HepG2 (cell line): Measurements from ENCODE around the gene TP73. TPM values are rescaled to one million over a fixed set of nuclear protein-coding genes. Genes with fewer than 3 reads are reported as not detected.

Source experiments
- FOXO1 ChIP-seq: sonication (generic); formaldehyde crosslinking; IDR thresholded peaks from 2 replicates; pipeline ENCODE4 v1.4.0; 2020; ENCODE audit warnings: missing genetic modification reagents
- HNF1A ChIP-seq, 2 experiments: sonication (generic) in 1 of 2; formaldehyde crosslinking in 1 of 2; IDR thresholded peaks; 2 replicates each; pipeline versions ENCODE4 v1.4.0 to v1.6.1; 2016 to 2020; ENCODE audit warnings: borderline replicate concordance in 1 of 2, low read depth in 1 of 2, mild to moderate bottlenecking in 1 of 2, missing genetic modification reagents in 1 of 2
- MYNN ChIP-seq: sonication (generic); formaldehyde crosslinking; IDR thresholded peaks from 2 replicates; pipeline ENCODE4 v1.4.0; 2020; ENCODE audit warnings: mild to moderate bottlenecking, low read depth, missing genetic modification reagents
- PHF8 ChIP-seq: sonication (generic); formaldehyde crosslinking; IDR thresholded peaks from 2 replicates; pipeline ENCODE4 v1.5.0; 2020; ENCODE audit warnings: missing genetic modification reagents
- REXO4 ChIP-seq: sonication (generic); formaldehyde crosslinking; IDR thresholded peaks from 2 replicates; pipeline ENCODE4 v1.8.0; 2022; ENCODE audit warnings: missing genetic modification reagents, mild to moderate bottlenecking, borderline replicate concordance
- SMAD3 ChIP-seq: sonication (generic); formaldehyde crosslinking; IDR thresholded peaks from 2 replicates; pipeline ENCODE4 v1.4.0; 2020; ENCODE audit warnings: missing genetic modification reagents
- SMAD9 ChIP-seq: sonication (generic); formaldehyde crosslinking; IDR thresholded peaks from 2 replicates; pipeline ENCODE4 v1.5.1; 2020; ENCODE audit warnings: mild to moderate bottlenecking, missing genetic modification reagents
- THAP9 ChIP-seq: sonication (generic); formaldehyde crosslinking; IDR thresholded peaks from 2 replicates; pipeline ENCODE4; 2020; ENCODE audit warnings: missing genetic modification reagents, mild to moderate bottlenecking, borderline replicate concordance
- ZMYM3 ChIP-seq: sonication (generic); formaldehyde crosslinking; IDR thresholded peaks from 2 replicates; pipeline ENCODE4 v1.5.1; 2020; ENCODE audit warnings: mild to moderate bottlenecking, missing genetic modification reagents
- ZNF512B ChIP-seq: sonication (generic); formaldehyde crosslinking; IDR thresholded peaks from 2 replicates; pipeline ENCODE4 v1.5.1; 2020; ENCODE audit warnings: missing genetic modification reagents, mild to moderate bottlenecking, borderline replicate concordance
- polyA plus RNA-seq, 8 experiments: library from polyadenylated mRNA; depleted of rRNA in 3 of 8; stranded (reverse) in 7 of 8; unstranded in 1 of 8; fragments of >200 nt; fragmentation: Illumina TruSeq in 4 of 8; extraction: Trizol in 4 of 8; gene quantifications; 2 replicates each; pipeline versions ENCODE4 v1.2.1 to v1.2.3, GENCODE V29; 2011 to 2016; ENCODE audit warnings: low read depth in 4 of 8, missing spikeins in 1 of 8, mixed read lengths in 1 of 8; ENCODE audit not compliant: insufficient read depth in 1 of 8
- total RNA-seq, 5 experiments: library from RNA; depleted of rRNA; stranded (reverse); fragments of >200 nt; fragmentation: Illumina TruSeq; extraction: Trizol; gene quantifications; 2 replicates each; pipeline ENCODE4 v1.2.3, GENCODE V29; 2016; ENCODE audit warnings: low read depth in 1 of 5
- TF ChIP-seq, protein P1 (sequence below): sonication (generic); formaldehyde crosslinking; IDR thresholded peaks from 2 replicates; pipeline ENCODE4 v1.5.0; 2020; ENCODE audit warnings: missing genetic modification reagents, mild to moderate bottlenecking, borderline replicate concordance
- TF ChIP-seq, protein P2 (sequence below): sonication (generic); formaldehyde crosslinking; IDR thresholded peaks from 2 replicates; pipeline ENCODE4 v1.4.0; 2020; ENCODE audit warnings: missing genetic modification reagents, borderline replicate concordance

The TP73 gene
- total and polyA plus RNA-seq, 2 of the 13 experiments (the other 11 are each of a cell fraction or from before 2014, with no cell fraction given) = 0.49 to 1.1 TPM

DNA sequence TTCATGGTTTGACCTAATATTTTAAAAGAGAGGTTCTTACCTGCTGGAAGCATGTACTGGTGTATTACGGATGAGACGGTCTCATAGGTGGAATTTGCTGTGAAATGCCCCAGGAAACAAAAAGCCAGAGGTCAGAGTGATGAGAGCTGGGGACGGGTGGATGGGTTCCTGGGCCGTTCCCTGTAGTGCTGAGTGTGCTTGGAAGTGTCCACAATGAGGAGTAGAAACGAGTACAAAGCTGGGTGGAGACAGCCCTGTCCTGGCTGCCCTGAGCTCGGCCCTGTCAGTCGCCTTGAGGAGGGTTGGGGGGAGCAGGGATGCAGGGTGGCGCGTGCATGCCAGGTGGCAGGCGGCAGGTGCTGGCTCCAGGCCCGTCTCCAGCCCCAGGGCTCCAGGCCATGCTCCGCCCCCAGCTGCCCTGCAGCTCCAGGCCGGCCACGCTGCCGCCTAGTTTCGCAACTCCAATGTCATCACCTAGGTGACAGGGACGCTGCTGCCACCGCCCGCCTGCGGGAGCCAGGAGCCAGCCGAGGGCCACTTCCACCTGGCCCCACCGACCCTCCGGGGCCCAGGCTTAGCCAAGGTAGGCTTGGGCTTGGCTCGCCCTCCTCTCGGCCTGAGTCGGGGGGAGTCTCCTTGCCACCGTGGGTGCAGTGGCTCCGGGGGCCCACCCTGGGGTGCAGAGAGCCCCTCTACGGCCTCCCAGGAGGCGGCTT lies 16.4 kb downstream of the TP73 start (continued):
- TF ChIP-seq THAP9 (CRISPR knock-in tag) (no peak), HNF1A (IDR thresholded peaks at IDR 0.05; ENCODE audit: low read depth) (no peak), HNF1A (CRISPR knock-in tag; IDR thresholded peaks at IDR 0.05; ENCODE audit: borderline replicate concordance) (no peak), SMAD9 (no peak), REXO4 (CRISPR knock-in tag) (no peak), ZNF512B (CRISPR knock-in tag) (no peak), FOXO1 (CRISPR knock-in tag) (peak; percentile 63; the same call in 1 of the 2 replicates), ZMYM3 (CRISPR knock-in tag) (peak; percentile 43; the same call in 1 of the 2 replicates), PHF8 (CRISPR knock-in tag) (peak; percentile 34; the same call in 1 of the 2 replicates), MYNN (no peak), SMAD3 (CRISPR knock-in tag) (no peak)
- TF ChIP-seq, protein P1, sequence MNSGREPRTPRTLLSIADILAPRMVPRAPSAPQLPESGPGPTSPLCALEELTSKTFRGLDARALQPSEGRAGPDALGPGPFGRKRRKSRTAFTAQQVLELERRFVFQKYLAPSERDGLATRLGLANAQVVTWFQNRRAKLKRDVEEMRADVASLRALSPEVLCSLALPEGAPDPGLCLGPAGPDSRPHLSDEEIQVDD = no peak
- TF ChIP-seq, protein P2, sequence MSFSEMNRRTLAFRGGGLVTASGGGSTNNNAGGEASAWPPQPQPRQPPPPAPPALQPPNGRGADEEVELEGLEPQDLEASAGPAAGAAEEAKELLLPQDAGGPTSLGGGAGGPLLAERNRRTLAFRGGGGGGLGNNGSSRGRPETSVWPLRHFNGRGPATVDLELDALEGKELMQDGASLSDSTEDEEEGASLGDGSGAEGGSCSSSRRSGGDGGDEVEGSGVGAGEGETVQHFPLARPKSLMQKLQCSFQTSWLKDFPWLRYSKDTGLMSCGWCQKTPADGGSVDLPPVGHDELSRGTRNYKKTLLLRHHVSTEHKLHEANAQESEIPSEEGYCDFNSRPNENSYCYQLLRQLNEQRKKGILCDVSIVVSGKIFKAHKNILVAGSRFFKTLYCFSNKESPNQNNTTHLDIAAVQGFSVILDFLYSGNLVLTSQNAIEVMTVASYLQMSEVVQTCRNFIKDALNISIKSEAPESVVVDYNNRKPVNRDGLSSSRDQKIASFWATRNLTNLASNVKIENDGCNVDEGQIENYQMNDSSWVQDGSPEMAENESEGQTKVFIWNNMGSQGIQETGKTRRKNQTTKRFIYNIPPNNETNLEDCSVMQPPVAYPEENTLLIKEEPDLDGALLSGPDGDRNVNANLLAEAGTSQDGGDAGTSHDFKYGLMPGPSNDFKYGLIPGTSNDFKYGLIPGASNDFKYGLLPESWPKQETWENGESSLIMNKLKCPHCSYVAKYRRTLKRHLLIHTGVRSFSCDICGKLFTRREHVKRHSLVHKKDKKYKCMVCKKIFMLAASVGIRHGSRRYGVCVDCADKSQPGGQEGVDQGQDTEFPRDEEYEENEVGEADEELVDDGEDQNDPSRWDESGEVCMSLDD (CRISPR knock-in tag) = no peak
